HEK293T (cell line): ENCODE measurements around the gene FAM124B.

Source experiments
- CTCF ChIA-PET: fragments of 350-600 bp; formaldehyde crosslinking; extraction: SDS; loops from one replicate; lab custom pipeline; 2021; ENCODE audit warnings: antibody characterized with exemption, inconsistent platforms; lab: Yijun Ruan, JAX
- POLR2A ChIA-PET: fragments of 350-600 bp; formaldehyde crosslinking; extraction: SDS; loops from one replicate; lab custom pipeline; 2020; ENCODE audit warnings: antibody characterized with exemption, inconsistent platforms; lab: Yijun Ruan, JAX
- DNase-seq: peaks from one replicate; pipeline ENCODE4 v3.0.0; 2012; ENCODE audit warnings: mixed read lengths; ENCODE audit errors: extremely low spot score
- ARNT ChIP-seq: fragments of 450-650 bp; IDR thresholded peaks from 2 replicates; pipeline ENCODE4 v1.6.1; 2017; ENCODE audit warnings: mild to moderate bottlenecking
- BHLHE40 ChIP-seq: fragments of 450-650 bp; IDR thresholded peaks from 2 replicates; pipeline ENCODE4 v1.6.1; 2016; ENCODE audit warnings: mild to moderate bottlenecking, moderate library complexity, borderline replicate concordance
- CTBP1 ChIP-seq: fragments of 450-650 bp; IDR thresholded peaks from 2 replicates; pipeline ENCODE4 v1.6.1; 2016; ENCODE audit warnings: borderline replicate concordance
- ELF4 ChIP-seq: fragments of 450-650 bp; IDR thresholded peaks from 2 replicates; pipeline ENCODE4 v1.6.1; 2017; ENCODE audit warnings: antibody characterized with exemption
- FOXA1 ChIP-seq: fragments of 450-650 bp; IDR thresholded peaks from 2 replicates; pipeline ENCODE4 v1.6.1; 2016; ENCODE audit warnings: mild to moderate bottlenecking
- FOXK2 ChIP-seq: fragments of 450-650 bp; IDR thresholded peaks from 2 replicates; pipeline ENCODE4 v1.6.1; 2016; ENCODE audit warnings: mild to moderate bottlenecking
- FOXM1 ChIP-seq: fragments of 450-650 bp; IDR thresholded peaks from 2 replicates; pipeline ENCODE4 v1.6.1; 2017; ENCODE audit warnings: mild to moderate bottlenecking, borderline replicate concordance
- HDGF ChIP-seq: fragments of 450-650 bp; IDR thresholded peaks from 2 replicates; pipeline ENCODE4 v1.6.1; 2017; ENCODE audit warnings: antibody characterized with exemption, borderline replicate concordance
- L3MBTL2 ChIP-seq: fragments of 450-650 bp; conservative IDR thresholded peaks from 2 replicates; pipeline ENCODE4 v1.6.1; 2016; ENCODE audit warnings: mild to moderate bottlenecking
- LEF1 ChIP-seq: fragments of 450-650 bp; IDR thresholded peaks from 2 replicates; pipeline ENCODE4 v1.6.1; 2017; ENCODE audit warnings: mild to moderate bottlenecking, borderline replicate concordance
- NFRKB ChIP-seq: fragments of 450-650 bp; IDR thresholded peaks from 2 replicates; pipeline ENCODE4 v1.6.1; 2016; ENCODE audit warnings: mild to moderate bottlenecking, moderate library complexity
- PKNOX1 ChIP-seq: fragments of 450-650 bp; IDR thresholded peaks from 2 replicates; pipeline ENCODE4 v1.6.1; 2016
- SP1 ChIP-seq: fragments of 450-650 bp; IDR thresholded peaks from 2 replicates; pipeline ENCODE4 v1.6.1; 2017
- SUZ12 ChIP-seq: fragments of 450-650 bp; IDR thresholded peaks from 2 replicates; pipeline ENCODE4 v1.6.1; 2016; ENCODE audit warnings: mild to moderate bottlenecking
- TARDBP ChIP-seq: fragments of 450-650 bp; IDR thresholded peaks from 2 replicates; pipeline ENCODE4 v1.6.1; 2016
- ZNF384 ChIP-seq: fragments of 450-650 bp; IDR thresholded peaks from 2 replicates; pipeline ENCODE4 v1.6.1; 2016

Gene FAM124B

DNA sequence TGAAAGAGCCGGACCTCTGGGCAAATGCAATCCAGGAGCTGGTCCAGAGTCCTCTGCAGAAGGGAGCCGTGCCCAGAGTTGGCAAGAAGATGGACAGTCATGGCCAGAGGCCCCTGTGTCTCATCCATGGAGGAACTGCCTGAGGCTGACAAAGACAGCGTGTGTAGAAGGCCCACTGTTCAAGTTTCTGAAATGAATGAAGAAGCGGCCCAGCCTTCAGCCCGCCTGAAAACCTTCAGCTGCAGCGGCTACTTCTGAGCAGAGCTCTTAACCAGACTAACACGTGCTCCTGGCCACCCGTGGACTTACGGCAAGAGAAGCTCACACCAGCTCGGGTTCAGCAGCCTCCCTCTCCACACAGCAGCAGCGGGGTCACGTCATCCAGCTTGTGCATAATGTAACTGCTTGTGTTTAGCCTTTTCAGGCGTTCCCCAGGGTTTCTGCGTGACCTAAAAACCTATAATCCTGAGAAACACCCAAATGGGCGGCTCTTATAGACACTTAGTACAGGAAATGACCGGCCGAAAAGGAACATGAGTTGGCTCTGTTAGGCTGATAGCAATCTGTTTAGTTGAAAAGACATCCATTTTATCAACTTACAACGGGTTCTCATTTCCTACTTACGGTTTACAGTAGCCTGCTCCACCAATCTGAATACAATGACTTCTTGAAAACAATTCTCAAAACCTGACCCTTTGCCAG is at the start of gene FAM124B:
TSS of gene FAM124B (minus strand) at position 467 of the 702 bp plus-strand sequence. CDS start at position 128, 339 bp downstream.
- DNase-seq, result peak; percentile 15
- no peak for TF ChIP-seq LEF1
- ChIA-PET POLR2A (no interaction called here), CTCF (no interaction called here)

DNA sequence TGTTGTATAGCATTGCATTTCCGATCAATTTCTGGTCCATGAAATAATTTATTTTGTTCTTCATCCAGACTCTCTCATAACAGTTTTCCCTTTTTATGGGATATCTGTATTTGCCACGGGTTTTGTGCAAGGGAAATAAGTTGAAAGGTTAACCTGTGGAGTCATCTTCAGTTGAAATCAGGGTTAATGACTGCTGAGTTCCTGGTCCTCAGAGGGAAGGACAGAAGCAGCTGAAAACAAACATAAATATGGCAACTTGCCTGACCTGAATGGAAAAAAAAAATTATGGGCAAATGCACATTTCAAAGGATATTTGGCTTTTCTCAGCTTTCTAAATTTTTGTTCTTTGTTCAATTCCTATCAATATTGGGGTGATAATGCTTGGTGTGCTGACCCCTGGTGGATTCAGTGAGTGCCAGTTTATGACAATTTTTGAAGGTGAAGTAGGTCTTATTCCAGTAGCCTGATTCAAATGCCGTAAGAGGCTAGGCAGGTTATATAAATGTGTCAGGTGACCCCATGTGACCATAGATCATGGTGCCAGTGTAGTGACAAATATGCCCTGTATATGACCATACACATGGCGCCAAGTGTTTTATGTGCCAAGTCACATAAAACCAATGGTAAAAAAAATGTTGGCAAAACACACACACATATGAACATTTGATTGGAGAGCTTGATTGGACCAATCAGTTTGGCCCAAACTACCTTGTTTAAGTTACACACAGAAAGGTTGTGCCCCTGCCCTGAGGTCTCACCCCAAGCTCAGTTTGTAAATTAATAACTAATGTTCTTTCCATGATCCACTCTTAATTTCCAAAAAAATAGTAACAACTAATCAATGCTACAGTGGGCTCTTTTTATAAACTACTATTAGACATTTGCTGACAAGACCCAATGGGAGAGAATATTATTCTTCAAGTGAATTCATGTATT is 47.6 kb upstream of the FAM124B start:
- CTCF ChIA-PET, result no interaction called here
- TF ChIP-seq LEF1 (no peak), FOXA1 (no peak), PKNOX1 (no peak), FOXM1 (no peak), HDGF (no peak)
- no peak for DNase-seq
- POLR2A ChIA-PET, result no interaction called here

DNA sequence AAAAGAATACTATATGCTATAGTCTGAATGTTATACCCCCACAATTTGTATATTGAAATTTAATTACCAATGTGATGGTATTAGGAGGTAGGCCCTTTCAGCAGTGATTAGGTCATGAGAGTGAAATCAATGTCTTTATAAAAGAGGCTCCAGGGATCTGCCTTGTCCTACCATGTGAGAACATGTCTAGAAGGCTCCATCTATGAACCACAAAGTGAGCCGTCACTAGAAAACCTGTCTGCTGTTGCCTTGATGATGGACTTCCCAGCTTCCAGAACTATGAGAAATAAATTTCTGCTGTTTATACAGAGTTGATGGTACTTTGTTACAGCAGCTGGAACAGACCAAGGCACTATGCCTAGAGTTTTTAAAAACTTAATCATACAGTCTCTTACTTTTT is 46.3 kb upstream of the FAM124B start:
- POLR2A ChIA-PET, result no interaction called here
- TF ChIP-seq TARDBP (no peak), ARNT (no peak), SUZ12 (no peak)
- DNase-seq, result no peak
- CTCF ChIA-PET, result no interaction called here

GRCh38 chr2:224444783-224445182 is 42.9 kb upstream of the FAM124B start:
- POLR2A ChIA-PET, result no interaction called here
- CTCF ChIA-PET, result no interaction called here
- TF ChIP-seq FOXM1, result no peak
- TF ChIP-seq L3MBTL2, result no peak
- no peak for TF ChIP-seq ARNT
- no peak for TF ChIP-seq FOXA1
- TF ChIP-seq LEF1, result no peak
- no peak for TF ChIP-seq HDGF
- no peak for TF ChIP-seq FOXK2
- TF ChIP-seq NFRKB, result no peak
- TF ChIP-seq ELF4, result no peak
- no peak for TF ChIP-seq SUZ12
- TF ChIP-seq SP1, result no peak
- no peak for TF ChIP-seq BHLHE40
- no peak for TF ChIP-seq PKNOX1
- TF ChIP-seq ZNF384, result no peak
- TF ChIP-seq CTBP1, result no peak
- TF ChIP-seq TARDBP, result no peak
- DNase-seq, result no peak

DNA sequence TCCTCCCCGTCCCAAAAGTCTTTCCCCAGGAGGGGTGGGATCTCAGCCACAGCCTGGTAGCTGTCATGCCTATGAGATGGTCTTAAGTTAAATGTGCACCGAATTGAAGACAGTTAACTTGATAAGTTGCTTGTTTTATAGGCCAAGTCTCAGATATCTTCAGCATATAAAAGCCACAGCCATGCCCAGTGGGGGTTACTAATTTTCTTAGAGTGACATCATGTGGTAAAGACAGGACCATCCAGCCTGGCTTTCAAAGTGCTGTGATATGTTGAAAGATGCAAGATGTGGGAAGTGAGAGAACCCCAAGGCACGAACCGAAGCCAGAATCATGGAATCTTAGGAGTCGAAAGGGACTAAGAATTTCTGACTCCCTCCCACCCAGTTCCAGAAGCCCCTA is 42.1 kb upstream of the FAM124B start:
- DNase-seq, result no peak
- POLR2A ChIA-PET, result no interaction called here
- CTCF ChIA-PET, result no interaction called here
- no peak for TF ChIP-seq ARNT
- no peak for TF ChIP-seq FOXK2
- TF ChIP-seq TARDBP, result no peak
- no peak for TF ChIP-seq BHLHE40
- TF ChIP-seq L3MBTL2, result no peak
- TF ChIP-seq PKNOX1, result peak; percentile 51
- no peak for TF ChIP-seq SUZ12
- 0 out of 2 replicates have a peak, but pooled peaks have one; percentile 19 for TF ChIP-seq CTBP1

DNA sequence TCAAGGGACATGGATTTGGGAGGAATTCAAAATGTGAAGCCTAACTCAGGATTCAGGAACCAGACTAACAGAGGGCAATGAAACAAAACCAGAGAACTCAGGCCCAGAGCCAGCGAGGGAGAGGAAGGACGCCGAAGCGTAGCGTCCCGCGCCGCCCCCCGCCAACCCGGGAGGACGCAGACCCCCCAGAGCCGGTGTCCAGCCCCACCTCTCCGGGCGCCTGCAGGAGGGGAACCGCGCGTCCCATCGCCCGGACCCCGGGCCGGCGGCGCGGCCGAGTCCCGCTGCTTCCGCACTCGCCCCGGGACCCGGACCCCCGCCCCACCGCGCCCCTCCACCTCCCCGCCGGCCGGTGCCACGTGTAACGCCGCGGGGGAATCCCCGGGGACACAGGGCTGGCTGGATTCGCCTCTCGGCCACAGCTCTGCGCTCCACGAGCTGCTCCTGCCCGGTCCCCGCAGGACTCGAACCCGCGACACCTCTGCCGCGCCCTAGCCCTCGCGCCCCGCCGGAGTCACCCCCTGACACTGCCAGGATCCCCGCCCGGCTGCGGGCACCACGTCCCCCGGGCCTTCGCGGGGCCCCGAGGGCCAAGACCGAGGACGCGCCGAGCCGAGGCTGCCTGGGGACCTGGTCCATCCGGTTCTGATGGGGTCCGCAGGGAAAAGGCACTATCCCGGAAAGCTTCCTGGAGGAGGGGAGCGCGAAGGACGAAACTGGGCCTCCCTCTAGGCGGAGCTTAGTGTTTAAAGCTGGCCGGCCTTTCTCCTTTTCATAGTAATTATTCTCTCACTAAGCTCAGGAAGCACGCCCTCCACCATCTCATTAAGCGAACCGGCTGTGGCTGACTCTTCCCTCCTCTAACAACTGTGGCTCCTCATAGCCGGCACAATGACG is 40.4 kb upstream of the FAM124B start:
- TF ChIP-seq LEF1, result no peak
- TF ChIP-seq CTBP1, result no peak
- TF ChIP-seq SP1, result no peak
- TF ChIP-seq ZNF384, result no peak
- no peak for TF ChIP-seq PKNOX1
- no peak for TF ChIP-seq NFRKB
- no peak for TF ChIP-seq ELF4
- TF ChIP-seq HDGF, result no peak
- no peak for TF ChIP-seq SUZ12
- TF ChIP-seq FOXA1, result no peak
- TF ChIP-seq FOXK2, result no peak
- TF ChIP-seq L3MBTL2, result no peak
- no peak for TF ChIP-seq BHLHE40
- TF ChIP-seq FOXM1, result no peak
- no peak for TF ChIP-seq TARDBP
- TF ChIP-seq ARNT, result no peak
- CTCF ChIA-PET, result no interaction called here
- POLR2A ChIA-PET, result no interaction called here
- no peak for DNase-seq
